SK-N-SH (cell line): ENCODE results near the gene MAPK4. TPM values are rescaled to one million over a fixed set of nuclear protein-coding genes. Genes with fewer than 3 reads are reported as not detected.

Source experiments
- CTCF ChIA-PET: fragments of 300-600, 350-600 bp; formaldehyde crosslinking; extraction: SDS; loops from one replicate; lab custom pipeline; 2021; lab: Yijun Ruan, JAX
- POLR2A ChIA-PET: fragments of 350-600 bp; sonication (Branson Sonifier 250); formaldehyde crosslinking; extraction: SDS; loops from one replicate; lab custom pipeline; 2020; ENCODE audit warnings: antibody characterized with exemption, inconsistent platforms; lab: Yijun Ruan, JAX
- DNase-seq: peaks from one replicate; pipeline ENCODE4 v3.0.0; 2012
- H2AFZ ChIP-seq: fragments of 200-600 bp; sonication (generic); 2 replicates; pipeline ENCODE4 v1.8.1; 2016; ENCODE audit warnings: antibody characterized with exemption, mild to moderate bottlenecking, low read depth
- H3F3A ChIP-seq: fragments of 200-600 bp; sonication (generic); replicated peaks from 2 replicates; pipeline ENCODE3; 2016; ENCODE audit warnings: antibody characterized with exemption, mild to moderate bottlenecking; ENCODE audit not compliant: insufficient read depth
- H3K27ac ChIP-seq, 2 experiments: fragments of 200-500 bp in 1 of 2; fragments of 200-600 bp in 1 of 2; sonication (Bioruptor generic) in 1 of 2; sonication (generic), shearing (Covaris generic) in 1 of 2; 2 replicates each; pipeline versions ENCODE4 v1.5.1 to v1.6.1; 2014 to 2016; ENCODE audit warnings: low read depth in 2 of 2, inconsistent platforms in 1 of 2, low read length in 1 of 2, mild to moderate bottlenecking in 1 of 2, mixed read lengths in 1 of 2
- H3K27me3 ChIP-seq: fragments of 200-600 bp; sonication (generic), shearing (Covaris generic); 2 replicates; pipeline ENCODE4 v1.6.1; 2016; ENCODE audit warnings: mixed run types; ENCODE audit not compliant: insufficient read depth
- H3K36me3 ChIP-seq, 2 experiments: fragments of 200-500 bp in 1 of 2; fragments of 200-600 bp in 1 of 2; sonication (Bioruptor generic) in 1 of 2; sonication (generic) in 1 of 2; replicated peaks in 1 of 2; 2 replicates each; pipeline versions ENCODE3 to v1.5.1; 2014 to 2016; ENCODE audit warnings: low read length in 1 of 2, mild to moderate bottlenecking in 1 of 2; ENCODE audit not compliant: insufficient read depth in 2 of 2, control insufficient read depth in 1 of 2
- H3K4me1 ChIP-seq, 2 experiments: fragments of 200-500 bp in 1 of 2; fragments of 200-600 bp in 1 of 2; sonication (Bioruptor generic) in 1 of 2; sonication (generic), shearing (Covaris generic) in 1 of 2; 2 replicates each; pipeline versions ENCODE4 v1.5.1 to v1.6.1; 2014 to 2016; ENCODE audit warnings: low read depth in 1 of 2, low read length in 1 of 2, mixed run types in 1 of 2; ENCODE audit not compliant: insufficient read depth in 2 of 2, control insufficient read depth in 1 of 2
- H3K4me2 ChIP-seq: fragments of 200-600 bp; sonication (generic), shearing (Covaris generic); 2 replicates; pipeline ENCODE4 v1.6.1; 2017; ENCODE audit warnings: mixed run types
- H3K4me3 ChIP-seq, 2 experiments: fragments of 200-500 bp in 1 of 2; fragments of 200-600 bp in 1 of 2; sonication (Bioruptor generic) in 1 of 2; sonication (generic), shearing (Covaris generic) in 1 of 2; 2 replicates each; pipeline versions ENCODE4 v1.5.1 to v1.8.1; 2014 to 2016; ENCODE audit warnings: low read depth in 2 of 2, inconsistent platforms in 1 of 2, low read length in 1 of 2, mild to moderate bottlenecking in 1 of 2, mixed read lengths in 1 of 2, moderate library complexity in 1 of 2
- H3K79me2 ChIP-seq: fragments of 200-600 bp; sonication (generic); 2 replicates; pipeline ENCODE4 v1.8.1; 2017; ENCODE audit warnings: mild to moderate bottlenecking; ENCODE audit not compliant: insufficient read depth
- H3K9ac ChIP-seq: fragments of 200-600 bp; sonication (generic); 2 replicates; pipeline ENCODE4 v1.6.1; 2017; ENCODE audit warnings: mixed run types
- H3K9me2 ChIP-seq: fragments of 200-600 bp; sonication (generic); 2 replicates; pipeline ENCODE4 v1.6.1; 2017; ENCODE audit warnings: mixed run types
- H3K9me3 ChIP-seq: fragments of 200-600 bp; sonication (generic); 2 replicates; pipeline ENCODE4 v1.6.1; 2017; ENCODE audit warnings: mixed run types, mild to moderate bottlenecking, moderate library complexity
- H4K20me1 ChIP-seq: fragments of 200-600 bp; sonication (generic); 2 replicates; pipeline ENCODE4 v1.6.1; 2017; ENCODE audit warnings: mild to moderate bottlenecking, mixed run types; ENCODE audit not compliant: insufficient read depth
- CHD2 ChIP-seq: fragments of 150-350 bp; IDR thresholded peaks from 2 replicates; pipeline ENCODE4 v1.6.1; 2018; ENCODE audit warnings: low read length; ENCODE audit not compliant: partially characterized antibody
- CTCF ChIP-seq: fragments of 200-600 bp; sonication (generic); IDR thresholded peaks from 2 replicates; pipeline ENCODE4 v1.6.1; 2017; ENCODE audit warnings: antibody characterized with exemption, mild to moderate bottlenecking, moderate library complexity
- EP300 ChIP-seq, 2 experiments: IDR thresholded peaks; 2 replicates each; pipeline versions ENCODE4 v1.4.0 to v1.6.1; 2012; ENCODE audit warnings: borderline replicate concordance in 1 of 2, low read depth in 1 of 2, low read length in 1 of 2
- EZH2phosphoT487 ChIP-seq: fragments of 200-600 bp; sonication (generic); IDR thresholded peaks from 2 replicates; pipeline ENCODE4 v1.6.1; 2017; ENCODE audit warnings: low read depth, mixed run types, mild to moderate bottlenecking, antibody characterized with exemption, moderate library complexity, borderline replicate concordance
- FOSL2 ChIP-seq: IDR thresholded peaks from 2 replicates; pipeline ENCODE4 v1.4.0; 2012; ENCODE audit warnings: low read depth, mild to moderate bottlenecking, moderate library complexity, borderline replicate concordance
- FOXJ3 ChIP-seq: sonication (generic); formaldehyde crosslinking; IDR thresholded peaks from 2 replicates; pipeline ENCODE4 v1.5.1; 2020; ENCODE audit warnings: mild to moderate bottlenecking, missing genetic modification reagents
- GATA2 ChIP-seq: sonication (generic); formaldehyde crosslinking; IDR thresholded peaks from 2 replicates; pipeline ENCODE4 v1.5.0; 2020; ENCODE audit warnings: mild to moderate bottlenecking, missing genetic modification reagents
- NFIC ChIP-seq: IDR thresholded peaks from 2 replicates; pipeline ENCODE4 v1.4.0; 2012; ENCODE audit warnings: borderline replicate concordance
- PBX3 ChIP-seq: IDR thresholded peaks from 2 replicates; pipeline ENCODE4; 2012
- RXRA ChIP-seq: IDR thresholded peaks from 2 replicates; pipeline ENCODE4 v1.4.0; 2012; ENCODE audit warnings: low read depth, mild to moderate bottlenecking, borderline replicate concordance
- SIN3A ChIP-seq: IDR thresholded peaks from 2 replicates; pipeline ENCODE4 v1.6.1; 2012; ENCODE audit warnings: low read depth, mild to moderate bottlenecking, low read length, moderate library complexity, borderline replicate concordance
- SMC3 ChIP-seq: IDR thresholded peaks from 2 replicates; pipeline ENCODE4 v1.6.1; 2012; ENCODE audit warnings: low read depth, low read length, improper control_type of control experiment
- TCF12 ChIP-seq: IDR thresholded peaks from 2 replicates; pipeline ENCODE4 v1.4.0; 2012
- TEAD4 ChIP-seq: IDR thresholded peaks from 2 replicates; pipeline ENCODE4 v1.4.0; 2012; ENCODE audit warnings: mild to moderate bottlenecking, borderline replicate concordance; ENCODE audit not compliant: insufficient read depth
- YY1 ChIP-seq: IDR thresholded peaks from 2 replicates; pipeline ENCODE4 v1.4.0; 2012; ENCODE audit warnings: low read depth, mild to moderate bottlenecking
- WGBS: methylation state at CpG from one replicate; pipeline ENCODE4 v1.1.6; 2017; ENCODE audit warnings: low lambda C conversion rate; 5-methylcytosine and 5-hydroxymethylcytosine counted together
- polyA plus RNA-seq, 3 experiments: library from polyadenylated mRNA; depleted of rRNA; stranded (reverse); fragments of >200 nt; gene quantifications; 2 replicates each; pipeline ENCODE4 v1.2.3, GENCODE V29; 2012
- TF ChIP-seq, protein P1 (sequence below): IDR thresholded peaks from 2 replicates; pipeline ENCODE4 v1.4.0; 2012; ENCODE audit warnings: low read depth, borderline replicate concordance
- TF ChIP-seq, protein P2 (sequence below): IDR thresholded peaks from 2 replicates; pipeline ENCODE4 v1.4.0; 2012; ENCODE audit warnings: low read depth
- TF ChIP-seq, protein P3 (sequence below): fragments of 150-350 bp; IDR thresholded peaks from 2 replicates; pipeline ENCODE4 v1.6.1; 2016; ENCODE audit warnings: mild to moderate bottlenecking, low read depth, low read length

MAPK4 gene
- polyA plus RNA-seq, 1 of the 3 experiments (the other 2 are of a cell fraction): 0.02 TPM

- Histone ChIP-seq H3K4me2 (no peak overlapping the region), H3K9me3 (no peaks in the 10 kb centered on the region), H3F3A (no peaks in the 10 kb centered on the region), H3K27ac (no peak overlapping the region), H4K20me1 (no peaks in the 10 kb centered on the region), H2AFZ (no peak overlapping the region), H3K36me3 (no peaks in the 10 kb centered on the region), H3K79me2 (no peaks in the 10 kb centered on the region), H3K4me3 (no peak overlapping the region), H3K9me2 (no peaks in the 10 kb centered on the region), H3K9ac (no peak overlapping the region), H3K4me1 (no peaks in the 10 kb centered on the region; a peak in 1 of 4 replicates), H3K27me3 (no peaks in the 10 kb centered on the region; the same call in 1 of the 2 replicates)
- WGBS: 77% methylated on average over 14 of the region's 14 CpGs
- DNase-seq: no peak
- CTCF ChIA-PET: interaction anchor here (1.0 kb wide), 1 partner anchor 9 kb away, joined by 5 read pairs; no protein-coding TSS in a partner anchor
- TF ChIP-seq, protein P1, sequence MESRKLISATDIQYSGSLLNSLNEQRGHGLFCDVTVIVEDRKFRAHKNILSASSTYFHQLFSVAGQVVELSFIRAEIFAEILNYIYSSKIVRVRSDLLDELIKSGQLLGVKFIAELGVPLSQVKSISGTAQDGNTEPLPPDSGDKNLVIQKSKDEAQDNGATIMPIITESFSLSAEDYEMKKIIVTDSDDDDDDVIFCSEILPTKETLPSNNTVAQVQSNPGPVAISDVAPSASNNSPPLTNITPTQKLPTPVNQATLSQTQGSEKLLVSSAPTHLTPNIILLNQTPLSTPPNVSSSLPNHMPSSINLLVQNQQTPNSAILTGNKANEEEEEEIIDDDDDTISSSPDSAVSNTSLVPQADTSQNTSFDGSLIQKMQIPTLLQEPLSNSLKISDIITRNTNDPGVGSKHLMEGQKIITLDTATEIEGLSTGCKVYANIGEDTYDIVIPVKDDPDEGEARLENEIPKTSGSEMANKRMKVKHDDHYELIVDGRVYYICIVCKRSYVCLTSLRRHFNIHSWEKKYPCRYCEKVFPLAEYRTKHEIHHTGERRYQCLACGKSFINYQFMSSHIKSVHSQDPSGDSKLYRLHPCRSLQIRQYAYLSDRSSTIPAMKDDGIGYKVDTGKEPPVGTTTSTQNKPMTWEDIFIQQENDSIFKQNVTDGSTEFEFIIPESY: no peak
- TF ChIP-seq RXRA: no peak
- TF ChIP-seq CHD2: no peak
- no peak for TF ChIP-seq PBX3
- no peak for TF ChIP-seq FOSL2
- TF ChIP-seq CTCF: no peak
- POLR2A ChIA-PET: no interaction called here
Measured at GRCh38 chr18:50775726-50776125, 215.8 kb downstream of the MAPK4 start.

GRCh38 chr18:50776383-50776782 is 216.5 kb downstream of the MAPK4 start:
- TF ChIP-seq SMC3: no peak
- TF ChIP-seq GATA2 (CRISPR knock-in tag): no peak
- no peak for TF ChIP-seq CHD2
- TF ChIP-seq, protein P2, sequence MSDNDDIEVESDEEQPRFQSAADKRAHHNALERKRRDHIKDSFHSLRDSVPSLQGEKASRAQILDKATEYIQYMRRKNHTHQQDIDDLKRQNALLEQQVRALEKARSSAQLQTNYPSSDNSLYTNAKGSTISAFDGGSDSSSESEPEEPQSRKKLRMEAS: no peak
- TF ChIP-seq, protein P1: no peak
- TF ChIP-seq TCF12: no peak
- no peak for TF ChIP-seq RXRA
- TF ChIP-seq FOSL2: no peak
- TF ChIP-seq EZH2phosphoT487: no peak
- TF ChIP-seq, protein P3, sequence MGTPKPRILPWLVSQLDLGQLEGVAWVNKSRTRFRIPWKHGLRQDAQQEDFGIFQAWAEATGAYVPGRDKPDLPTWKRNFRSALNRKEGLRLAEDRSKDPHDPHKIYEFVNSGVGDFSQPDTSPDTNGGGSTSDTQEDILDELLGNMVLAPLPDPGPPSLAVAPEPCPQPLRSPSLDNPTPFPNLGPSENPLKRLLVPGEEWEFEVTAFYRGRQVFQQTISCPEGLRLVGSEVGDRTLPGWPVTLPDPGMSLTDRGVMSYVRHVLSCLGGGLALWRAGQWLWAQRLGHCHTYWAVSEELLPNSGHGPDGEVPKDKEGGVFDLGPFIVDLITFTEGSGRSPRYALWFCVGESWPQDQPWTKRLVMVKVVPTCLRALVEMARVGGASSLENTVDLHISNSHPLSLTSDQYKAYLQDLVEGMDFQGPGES: no peak
- no peak for TF ChIP-seq SIN3A
- TF ChIP-seq NFIC: no peak
- TF ChIP-seq TEAD4: no peak
- TF ChIP-seq EP300 (IDR thresholded peaks at IDR 0.05; ENCODE audit: borderline replicate concordance in 1 of 2, low read depth in 1 of 2, low read length in 1 of 2): no peak
- TF ChIP-seq FOXJ3 (CRISPR knock-in tag): no peak
- TF ChIP-seq YY1: no peak
- Histone ChIP-seq H3K9ac (no peak overlapping the region), H3K4me1 (no peaks in the 10 kb centered on the region; a peak in 1 of 4 replicates), H3K36me3 (no peaks in the 10 kb centered on the region), H3K9me2 (no peaks in the 10 kb centered on the region), H3K4me3 (no peak overlapping the region), H4K20me1 (no peaks in the 10 kb centered on the region), H3F3A (no peaks in the 10 kb centered on the region), H3K79me2 (no peaks in the 10 kb centered on the region), H3K9me3 (no peaks in the 10 kb centered on the region), H2AFZ (no peak overlapping the region), H3K4me2 (no peak overlapping the region), H3K27me3 (no peaks in the 10 kb centered on the region; the same call in 1 of the 2 replicates), H3K27ac (no peak overlapping the region)
- no peak for DNase-seq
- ChIA-PET POLR2A (no interaction called here), CTCF (interaction anchor here (1.0 kb wide), 1 partner anchor 8 kb away, joined by 5 read pairs; no protein-coding TSS in a partner anchor)
- WGBS: 20% methylated on average over 4 of the region's 4 CpGs
